HG03060 (cell line): Measurements from ENCODE around the gene PARVA.
"Not testable (repeated sequence)": the region's sequence is repeated elsewhere in the genome, so short reads cannot be mapped to it uniquely, and the experiment has no call there.

Experiments
- ATAC-seq: cut with Tn5 transposase; IDR thresholded peaks from one replicate; pipeline ENCODE4 v1.9.1; 2021; ENCODE audit warnings: low read depth, moderate number of reproducible peaks; ENCODE audit not compliant: unreplicated experiment

PARVA gene

GRCh38 chr11:12494699-12495098, 117.3 kb downstream of the PARVA start:
- ATAC-seq = no peak

- ATAC-seq = no peak
These were observed 119.0 kb downstream of the PARVA start for GRCh38 chr11:12496181-12497025.

DNA sequence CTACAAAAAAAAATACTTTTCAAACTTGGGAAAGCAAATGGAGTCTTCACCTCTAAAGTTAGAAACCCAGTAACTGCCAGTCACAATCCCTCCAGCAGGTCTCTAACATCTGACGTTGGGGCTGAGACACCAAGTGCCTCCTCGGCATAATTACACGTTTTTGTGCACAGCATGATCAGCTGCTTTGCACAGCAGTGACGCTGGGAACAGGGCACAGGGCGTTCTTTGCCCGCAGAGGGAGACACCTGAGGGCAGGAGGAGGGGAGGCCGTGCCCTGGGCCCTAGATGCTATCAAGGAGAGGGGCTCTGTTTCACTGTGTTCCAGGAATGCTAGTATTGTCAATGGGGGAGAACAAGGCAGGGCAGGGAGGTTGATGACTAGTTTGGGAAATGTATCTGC, 120.1 kb downstream of the PARVA start:
- no peak for ATAC-seq

- no peak for ATAC-seq
These were observed 121.7 kb downstream of the PARVA start for GRCh38 chr11:12499071-12499470.

- no peak for ATAC-seq
These were observed 124.7 kb downstream of the PARVA start for GRCh38 chr11:12502046-12502445.

- no peak for ATAC-seq
These were observed 125.7 kb downstream of the PARVA start for GRCh38 chr11:12503039-12503484.

DNA sequence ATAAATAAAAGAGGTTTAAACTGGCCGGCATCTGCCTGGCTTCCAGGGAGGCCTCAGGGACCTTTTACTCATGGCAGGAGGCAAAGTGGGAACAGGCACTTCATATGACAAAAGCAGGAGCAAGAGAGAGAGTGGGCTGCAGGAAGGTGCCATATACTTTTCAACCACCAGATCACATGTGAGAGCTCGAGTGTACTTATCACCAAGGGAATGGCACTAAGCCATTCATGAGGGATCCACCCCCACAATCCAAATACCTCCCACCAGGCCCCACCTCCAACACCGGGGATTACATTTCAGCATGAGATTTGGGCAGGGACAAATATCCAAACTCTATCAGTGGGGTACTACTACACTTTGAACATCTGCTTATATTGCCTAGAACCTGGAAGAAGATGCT, 126.5 kb downstream of the PARVA start:
- no peak for ATAC-seq

DNA sequence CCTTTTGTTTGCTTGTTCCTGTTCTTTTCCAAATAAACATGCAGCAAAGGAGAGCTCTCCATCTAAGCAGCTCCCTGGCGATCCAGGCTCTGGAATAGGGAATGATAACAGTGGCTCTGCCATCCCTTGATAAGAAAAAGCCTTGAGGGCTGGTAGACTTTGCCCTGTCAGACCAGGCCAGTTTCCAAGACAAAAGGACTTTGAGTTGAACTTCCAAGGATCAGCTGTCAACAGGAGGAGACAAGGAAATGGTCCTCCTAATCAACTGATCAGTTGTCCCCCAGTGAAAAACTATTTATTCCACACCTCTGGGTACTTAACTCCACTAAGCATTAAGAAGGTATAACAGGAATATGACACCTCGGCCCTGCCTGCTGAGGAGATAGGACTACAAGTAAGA, 127.8 kb downstream of the PARVA start:
- no peak for ATAC-seq

DNA sequence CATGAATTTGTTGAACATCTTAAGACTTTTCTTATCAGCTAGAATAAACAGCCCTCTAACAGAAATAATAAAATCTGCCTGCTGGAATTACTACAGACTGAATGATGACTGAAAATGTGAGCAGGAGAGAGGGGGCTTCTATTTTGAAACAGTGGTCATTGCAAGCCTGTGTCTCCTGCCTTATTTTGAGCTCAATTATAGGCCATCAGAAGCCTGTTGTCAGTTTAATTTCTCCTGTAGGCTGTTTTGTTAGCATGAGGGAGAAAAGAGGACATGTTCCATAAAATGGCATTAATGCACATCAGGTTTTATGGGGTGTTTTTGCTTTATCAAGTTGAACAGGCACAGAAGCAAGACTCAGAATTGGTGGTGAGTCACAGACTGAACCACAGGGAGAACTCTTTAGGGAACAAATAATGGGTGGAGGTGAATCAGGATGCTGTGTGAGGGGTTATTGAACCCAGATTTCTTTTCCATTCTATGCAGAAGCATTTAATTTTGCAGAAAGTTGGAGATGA, 129.1 kb downstream of the PARVA start:
- no peak for ATAC-seq

GRCh38 chr11:12507391-12507790, 130.0 kb downstream of the PARVA start:
- ATAC-seq = no peak

DNA sequence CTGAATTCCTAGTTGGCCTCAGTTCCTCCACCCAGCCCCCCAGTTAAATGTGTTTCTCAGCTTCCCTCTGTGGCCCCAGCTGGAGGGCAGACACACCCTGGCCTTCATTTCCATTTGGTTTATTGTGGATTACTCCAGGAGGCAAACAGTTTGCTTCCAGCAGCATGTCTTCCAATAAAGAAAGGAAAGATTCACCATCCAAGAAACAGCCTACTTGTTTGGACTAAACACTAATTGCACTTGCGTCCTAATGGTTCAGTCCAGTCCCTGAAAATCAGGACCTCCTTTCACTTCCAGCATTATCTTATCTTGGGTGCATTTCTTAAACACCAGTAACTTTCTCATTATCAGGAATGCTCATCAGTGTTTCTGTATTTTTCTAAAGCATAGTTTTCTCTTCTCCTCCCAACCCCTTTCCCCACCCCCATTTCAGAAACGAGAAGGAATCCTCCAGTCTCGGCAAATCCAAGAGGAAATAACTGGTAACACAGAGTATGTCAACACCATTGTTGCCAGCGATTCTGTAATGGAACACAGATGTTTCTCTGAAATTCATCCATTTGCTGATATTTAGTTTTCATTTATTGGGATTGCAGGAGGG, 130.9 kb downstream of the PARVA start:
- no peak for ATAC-seq

GRCh38 chr11:12509371-12509770, 132.0 kb downstream of the PARVA start:
- ATAC-seq = no peak

GRCh38 chr11:12512132-12512531, 134.8 kb downstream of the PARVA start:
- no peak for ATAC-seq

DNA sequence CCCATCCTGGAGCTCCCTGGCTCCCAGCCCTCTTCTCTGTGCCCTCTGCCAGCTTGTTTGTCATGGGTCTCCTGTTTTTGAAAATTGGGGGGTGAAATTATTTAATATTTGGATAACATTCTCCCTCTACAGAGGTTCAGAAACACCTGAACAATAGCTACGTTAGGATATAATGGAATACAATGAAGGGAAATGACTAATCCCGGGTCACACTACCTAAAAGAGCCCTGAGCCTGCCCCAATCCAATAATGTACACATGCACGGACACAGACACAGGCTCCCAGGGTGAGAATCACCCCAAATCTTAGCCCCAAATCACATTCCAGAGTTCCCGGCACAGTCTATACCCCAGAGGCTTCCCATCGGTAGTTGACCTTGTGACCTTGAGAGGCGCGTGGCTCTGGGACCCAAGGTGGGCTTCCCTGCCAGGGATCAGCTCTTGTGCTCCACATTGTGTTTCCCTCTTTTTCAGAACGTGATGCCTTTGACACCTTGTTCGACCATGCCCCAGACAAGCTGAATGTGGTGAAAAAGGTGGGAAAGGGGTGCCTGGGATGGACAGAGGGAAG, 135.5 kb downstream of the PARVA start:
- ATAC-seq = no peak

GRCh38 chr11:12516387-12517105, 139.2 kb downstream of the PARVA start:
- ATAC-seq = no peak

- ATAC-seq = no peak
These were observed 139.9 kb downstream of the PARVA start for GRCh38 chr11:12517306-12517705.

- no peak for ATAC-seq
These were observed 140.4 kb downstream of the PARVA start for GRCh38 chr11:12517741-12518140.

DNA sequence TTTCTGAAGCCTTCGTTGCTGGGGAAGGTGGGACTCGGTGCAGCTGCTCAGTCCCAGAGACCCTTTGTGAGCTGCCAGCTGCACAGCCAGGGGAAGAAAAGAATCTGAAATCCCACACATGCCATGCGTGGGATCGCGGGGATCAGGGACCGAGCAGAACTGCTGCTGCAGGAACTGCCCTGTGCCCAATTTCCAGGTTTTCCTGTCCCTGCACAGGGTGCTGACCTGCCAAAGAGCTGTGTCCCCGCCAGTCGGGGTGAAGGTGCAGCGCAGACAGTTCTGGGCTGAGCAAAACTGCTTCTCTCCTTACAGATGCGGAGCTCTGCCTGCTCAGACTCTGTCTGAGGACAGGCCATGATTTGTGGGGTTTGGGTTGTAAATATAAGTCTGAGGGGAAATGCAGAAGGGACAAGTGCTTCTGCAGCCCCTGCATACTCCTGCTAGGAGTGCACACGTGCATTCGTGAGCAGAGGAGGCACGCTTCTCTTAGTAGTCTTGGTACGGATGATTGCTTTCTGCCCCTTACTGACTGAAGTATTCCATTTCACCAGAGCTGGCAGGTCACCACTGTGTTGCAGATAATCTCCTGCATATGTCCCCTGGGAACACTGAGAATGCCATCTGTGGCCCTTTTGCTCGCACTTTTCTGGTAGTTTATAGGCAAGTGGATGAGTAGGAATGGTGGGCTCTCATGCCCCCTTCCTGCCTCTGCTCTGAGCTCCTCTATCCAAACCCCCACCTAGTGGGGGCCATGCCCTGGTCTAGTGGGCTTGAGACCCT, 141.4 kb downstream of the PARVA start:
- no peak for ATAC-seq

DNA sequence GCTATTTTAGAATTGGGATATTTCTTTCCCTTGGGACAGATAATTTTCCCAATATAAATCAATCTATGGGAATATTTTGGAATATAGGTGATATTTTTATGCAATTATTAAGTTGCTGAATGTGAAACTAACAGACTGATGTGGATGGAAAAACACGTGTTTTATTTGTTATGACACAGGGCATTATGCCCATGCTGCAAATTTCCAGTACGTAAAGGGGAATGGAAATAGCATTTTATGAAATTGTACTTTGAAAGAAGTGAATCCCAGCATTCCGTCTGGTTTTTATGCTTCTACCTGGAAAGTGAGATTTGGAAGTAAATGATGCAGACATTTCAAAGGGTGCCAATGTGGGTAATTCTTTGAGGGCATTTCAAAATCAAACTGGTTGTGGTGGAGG, 142.7 kb downstream of the PARVA start:
- ATAC-seq = no peak

DNA sequence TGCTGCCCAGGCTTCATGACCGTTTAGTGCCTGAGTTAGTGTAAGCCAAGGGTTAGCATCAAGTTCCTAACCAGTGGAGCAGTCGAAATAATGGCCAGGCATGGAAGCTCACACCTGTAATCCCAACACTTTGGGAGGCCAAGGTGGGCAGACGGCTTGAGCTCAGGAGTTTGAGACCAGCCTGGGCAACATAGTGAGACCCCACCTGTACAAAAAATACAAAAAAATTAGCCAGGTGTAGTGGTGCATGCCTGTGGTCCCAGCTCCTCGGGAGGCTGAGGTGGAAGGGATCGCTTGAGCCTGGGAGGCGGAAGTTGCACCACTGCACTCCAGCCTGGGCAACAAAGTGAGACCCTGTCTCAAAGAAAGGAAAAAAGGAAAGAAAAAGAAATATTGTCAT, 143.2 kb downstream of the PARVA start:
- not testable (repeated sequence) for ATAC-seq
